Esophagus muscularis mucosa (tissue), 4 donors: ENCODE results near the gene PHF20.

Experiments used
- CTCF ChIP-seq, 3 experiments: fragments of 200-600 bp in 2 of 3; fragments of 450-650 bp in 1 of 3; sonication (generic) in 2 of 3; IDR thresholded peaks; one replicate each; pipeline ENCODE4 v1.5.1; 2017 to 2019; ENCODE audit warnings: antibody characterized with exemption in 3 of 3, mild to moderate bottlenecking in 2 of 3, moderate library complexity in 1 of 3
- EP300 ChIP-seq: sonication (generic); formaldehyde crosslinking; IDR thresholded peaks from one replicate; pipeline ENCODE4 v1.6.1; 2017; ENCODE audit warnings: antibody characterized with exemption
- POLR2A ChIP-seq: fragments of 450-650 bp; IDR thresholded peaks from one replicate; pipeline ENCODE4 v1.6.1; 2017; ENCODE audit warnings: antibody characterized with exemption, moderate library complexity, mild to moderate bottlenecking, low read depth
- POLR2AphosphoS5 ChIP-seq, 2 donors: sonication (generic); formaldehyde crosslinking; IDR thresholded peaks; one replicate each; pipeline ENCODE4 v1.6.1; 2017; ENCODE audit warnings: antibody characterized with exemption in 2 of 2

DNA sequence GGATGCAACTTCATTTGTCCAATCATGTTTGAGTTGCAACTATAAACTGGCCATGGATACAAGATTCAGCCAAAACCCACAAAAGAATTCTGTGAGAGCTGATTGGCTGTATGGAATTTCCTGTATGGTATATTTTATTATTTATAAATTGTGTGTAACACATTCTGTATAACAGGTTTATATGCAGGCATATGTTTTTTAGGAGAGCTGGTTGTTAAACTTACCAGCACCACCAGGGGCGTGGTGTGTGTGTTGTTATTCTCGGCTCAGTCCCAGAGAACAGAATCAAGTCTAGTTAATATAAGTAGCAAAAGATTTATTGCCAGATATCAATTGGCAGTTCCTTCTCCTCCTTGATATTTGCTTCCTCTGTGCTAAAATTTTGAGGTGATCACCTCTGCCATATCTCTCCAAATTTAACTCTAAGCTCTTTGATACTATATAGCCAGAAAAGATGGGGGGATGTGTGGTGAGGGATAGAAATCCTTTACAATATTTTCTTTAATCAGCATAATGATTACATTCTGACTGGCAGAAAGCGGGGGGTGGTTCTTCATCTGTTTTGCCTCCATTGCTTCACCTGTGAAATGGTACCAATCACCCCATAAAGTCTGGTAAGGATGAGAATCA, 219.4 kb downstream of the PHF20 start:
- TF ChIP-seq POLR2A (no peak), CTCF (IDR thresholded peaks at IDR 0.05) (peak in 1 of 3 experiments; percentile 30), POLR2AphosphoS5 (IDR thresholded peaks at IDR 0.05) (no peak), EP300 (no peak)
